ENCODE measurements around the gene ARHGAP4.
A peak's percentile ranks its signal among the peaks of the same experiment; 100 is the strongest.

ARHGAP4 gene

GRCh38 chrX:153928846-153929245 lies 2.8 kb upstream of the ARHGAP4 start:
- no peak for DNase-seq (ENCODE audit: low read depth in 2 of 3, low spot score in 2 of 3)

GRCh38 chrX:153927922-153928760 lies 2.1 kb upstream of the ARHGAP4 start:
- peak; percentile 63 to 93 (median 74) for DNase-seq (ENCODE audit: low read depth in 2 of 3, low spot score in 2 of 3)

GRCh38 chrX:153927672-153927921 lies 1.5 kb upstream of the ARHGAP4 start:
- DNase-seq (ENCODE audit: low read depth in 2 of 3, low spot score in 2 of 3) = no peak

- peak in 1 of 3 experiments; percentile 53 for DNase-seq (ENCODE audit: low read depth in 2 of 3, low spot score in 2 of 3)
Observed at GRCh38 chrX:153926858-153927671, 1.0 kb upstream of the ARHGAP4 start.

GRCh38 chrX:153926552-153926857 lies 441 bp upstream of the ARHGAP4 start:
- DNase-seq (ENCODE audit: low read depth in 2 of 3, low spot score in 2 of 3) = no peak

GRCh38 chrX:153925387-153925738 lies 701 bp downstream of the ARHGAP4 start:
- no peak for DNase-seq (ENCODE audit: low read depth in 2 of 3, low spot score in 2 of 3)

GRCh38 chrX:153924149-153924861 lies 1.8 kb downstream of the ARHGAP4 start:
- DNase-seq (ENCODE audit: low read depth in 2 of 3, low spot score in 2 of 3) = no peak

- DNase-seq (ENCODE audit: low read depth in 2 of 3, low spot score in 2 of 3) = no peak
Observed at GRCh38 chrX:153922932-153923857, 2.9 kb downstream of the ARHGAP4 start.

GRCh38 chrX:153921511-153922446 lies 4.3 kb downstream of the ARHGAP4 start:
- no peak for DNase-seq (ENCODE audit: low read depth in 2 of 3, low spot score in 2 of 3)

- no peak for DNase-seq (ENCODE audit: low read depth in 2 of 3, low spot score in 2 of 3)
Observed at GRCh38 chrX:153921070-153921469, 5.0 kb downstream of the ARHGAP4 start.

GRCh38 chrX:153920546-153920945 lies 5.5 kb downstream of the ARHGAP4 start:
- no peak for DNase-seq (ENCODE audit: low read depth in 2 of 3, low spot score in 2 of 3)

GRCh38 chrX:153919281-153919680 lies 6.8 kb downstream of the ARHGAP4 start:
- DNase-seq (ENCODE audit: low read depth in 2 of 3, low spot score in 2 of 3) = no peak

GRCh38 chrX:153917869-153918268 lies 8.2 kb downstream of the ARHGAP4 start:
- no peak for DNase-seq (ENCODE audit: low read depth in 2 of 3, low spot score in 2 of 3)

GRCh38 chrX:153913701-153914100 lies 12.4 kb downstream of the ARHGAP4 start:
- DNase-seq (ENCODE audit: low read depth in 2 of 3, low spot score in 2 of 3) = no peak

- no peak for DNase-seq (ENCODE audit: low read depth in 2 of 3, low spot score in 2 of 3)
Observed at GRCh38 chrX:153913211-153913610, 12.9 kb downstream of the ARHGAP4 start.

GRCh38 chrX:153911798-153912197 lies 14.3 kb downstream of the ARHGAP4 start:
- DNase-seq (ENCODE audit: low read depth in 2 of 3, low spot score in 2 of 3) = no peak

GRCh38 chrX:153910446-153910845 lies 15.6 kb downstream of the ARHGAP4 start:
- no peak for DNase-seq (ENCODE audit: low read depth in 2 of 3, low spot score in 2 of 3)

GRCh38 chrX:153909980-153910360 lies 16.1 kb downstream of the ARHGAP4 start:
- DNase-seq (ENCODE audit: low read depth in 2 of 3, low spot score in 2 of 3) = no peak

GRCh38 chrX:153909024-153909979 lies 16.8 kb downstream of the ARHGAP4 start:
- no peak for DNase-seq (ENCODE audit: low read depth in 2 of 3, low spot score in 2 of 3)
